Measurements from ENCODE around the gene ITGB4.

GRCh38 chr17:75703191-75703590 lies 18.1 kb upstream of the ITGB4 start:
- no peak for TF ChIP-seq CTCF (IDR thresholded peaks at IDR 0.05)
- no peak for TF ChIP-seq EP300 (IDR thresholded peaks at IDR 0.05)
- no peak for TF ChIP-seq POLR2A (IDR thresholded peaks at IDR 0.05)

Measured in ovary (tissue), 3 donors.